PC-9 (cell line): ENCODE results near the gene MTA3.

ENCODE experiments used
- EZH2 ChIP-seq: fragments of 200-600 bp; sonication (generic); IDR thresholded peaks from 2 replicates; pipeline ENCODE4 v1.8.0; 2017; ENCODE audit warnings: antibody characterized with exemption, low read depth
- TF ChIP-seq, protein P1 (sequence below): fragments of 200-600 bp; sonication (generic); conservative IDR thresholded peaks from 2 replicates; pipeline ENCODE4 v1.6.1; 2017; ENCODE audit warnings: mixed run types, antibody characterized with exemption, mild to moderate bottlenecking, moderate library complexity

DNA sequence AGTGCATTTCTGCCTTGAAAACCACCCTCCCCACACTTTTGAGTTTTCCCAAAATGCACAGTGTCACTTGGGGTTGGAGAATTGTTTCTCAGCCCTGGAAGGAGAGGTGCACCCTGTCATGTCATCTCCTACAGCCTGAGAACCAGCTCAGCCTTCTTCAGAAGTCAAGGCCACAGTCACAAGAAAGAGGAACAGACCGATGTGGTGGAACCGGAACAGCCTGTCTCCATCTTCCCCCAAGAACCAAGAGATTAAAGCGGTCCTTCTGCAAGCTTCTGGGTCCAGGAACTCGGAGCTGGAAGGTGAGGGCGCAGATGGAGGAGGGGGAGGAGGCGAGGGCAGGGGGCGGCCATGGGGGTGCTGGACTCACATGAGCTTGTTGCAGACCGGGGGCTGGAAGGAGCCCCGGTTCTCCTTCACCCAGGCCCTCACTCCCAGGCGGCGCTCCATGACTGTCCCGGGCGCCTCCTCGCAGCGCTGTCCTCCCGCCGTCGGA is 223.7 kb downstream of the MTA3 start:
- TF ChIP-seq, protein P1, sequence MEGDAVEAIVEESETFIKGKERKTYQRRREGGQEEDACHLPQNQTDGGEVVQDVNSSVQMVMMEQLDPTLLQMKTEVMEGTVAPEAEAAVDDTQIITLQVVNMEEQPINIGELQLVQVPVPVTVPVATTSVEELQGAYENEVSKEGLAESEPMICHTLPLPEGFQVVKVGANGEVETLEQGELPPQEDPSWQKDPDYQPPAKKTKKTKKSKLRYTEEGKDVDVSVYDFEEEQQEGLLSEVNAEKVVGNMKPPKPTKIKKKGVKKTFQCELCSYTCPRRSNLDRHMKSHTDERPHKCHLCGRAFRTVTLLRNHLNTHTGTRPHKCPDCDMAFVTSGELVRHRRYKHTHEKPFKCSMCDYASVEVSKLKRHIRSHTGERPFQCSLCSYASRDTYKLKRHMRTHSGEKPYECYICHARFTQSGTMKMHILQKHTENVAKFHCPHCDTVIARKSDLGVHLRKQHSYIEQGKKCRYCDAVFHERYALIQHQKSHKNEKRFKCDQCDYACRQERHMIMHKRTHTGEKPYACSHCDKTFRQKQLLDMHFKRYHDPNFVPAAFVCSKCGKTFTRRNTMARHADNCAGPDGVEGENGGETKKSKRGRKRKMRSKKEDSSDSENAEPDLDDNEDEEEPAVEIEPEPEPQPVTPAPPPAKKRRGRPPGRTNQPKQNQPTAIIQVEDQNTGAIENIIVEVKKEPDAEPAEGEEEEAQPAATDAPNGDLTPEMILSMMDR: no peak
- TF ChIP-seq EZH2: no peak
